Activated T-helper 1 cell treated with anti-CD3 and anti-CD28 coated beads, Interleukin-2, amount 50 U/mL, for 16 hours (primary cell): ENCODE results near the gene KITLG.
"Not testable (repeated sequence)": the region's sequence is repeated elsewhere in the genome, so short reads cannot be mapped to it uniquely, and the experiment has no call there.

Experiments used
- DNase-seq, 2 donors: peaks; one replicate each; pipeline ENCODE4 v3.0.0-alpha.2; 2020; ENCODE audit warnings: low read depth in 1 of 2, low spot score in 1 of 2

KITLG gene

GRCh38 chr12:88496429-88496828 is 83.8 kb downstream of the KITLG start:
- DNase-seq = no peak

GRCh38 chr12:88495031-88495430 is 85.2 kb downstream of the KITLG start:
- DNase-seq = no peak

- no peak for DNase-seq
Measured at GRCh38 chr12:88494520-88494919, 85.8 kb downstream of the KITLG start.

- no peak for DNase-seq
Measured at GRCh38 chr12:88493636-88494035, 86.6 kb downstream of the KITLG start.

GRCh38 chr12:88490425-88490824 is 89.8 kb downstream of the KITLG start:
- no peak for DNase-seq

- DNase-seq = no peak
Measured at GRCh38 chr12:88472775-88473174, 107.5 kb downstream of the KITLG start.

- DNase-seq = no peak
Measured at GRCh38 chr12:88472248-88472647, 108.0 kb downstream of the KITLG start.

GRCh38 chr12:88471331-88472045 is 108.8 kb downstream of the KITLG start:
- DNase-seq = no peak

GRCh38 chr12:88469154-88469553 is 111.1 kb downstream of the KITLG start:
- DNase-seq = no peak

GRCh38 chr12:88468581-88468980 is 111.7 kb downstream of the KITLG start:
- DNase-seq = no peak

- not testable (repeated sequence) for DNase-seq
Measured at GRCh38 chr12:88466708-88467107, 113.6 kb downstream of the KITLG start.

GRCh38 chr12:88458327-88458726 is 121.9 kb downstream of the KITLG start:
- DNase-seq = no peak

GRCh38 chr12:88453323-88453722 is 126.9 kb downstream of the KITLG start:
- no peak for DNase-seq

- no peak for DNase-seq
Measured at GRCh38 chr12:88451205-88451604, 129.1 kb downstream of the KITLG start.

GRCh38 chr12:88450136-88450535 is 130.1 kb downstream of the KITLG start:
- no peak for DNase-seq

GRCh38 chr12:88448337-88448915 is 131.8 kb downstream of the KITLG start:
- DNase-seq = no peak

- no peak for DNase-seq
Measured at GRCh38 chr12:88445705-88446394, 134.4 kb downstream of the KITLG start.

GRCh38 chr12:88444481-88444880 is 135.8 kb downstream of the KITLG start:
- no peak for DNase-seq
